GM12878 (cell line): ENCODE measurements around the gene WSCD1. TPM values are rescaled to one million over a fixed set of nuclear protein-coding genes. Genes with fewer than 3 reads are reported as not detected.

Experiments
- ATAC-seq: fragments of 200-7000 bp; cut with Tn5 transposase; 3 replicates; pipeline ENCODE4 v1.9.1; 2020; ENCODE audit warnings: mild to moderate bottlenecking, moderate library complexity
- BruUV-seq: library from RNA; stranded (reverse); fragments of 400-500 nt; replicated peaks from 2 replicates; lab custom pipeline; 2021; lab: Mats Ljungman, UMichigan
- CTCF ChIA-PET: fragments of 300-600 bp; sonication (Branson Sonifier 250); formaldehyde crosslinking; extraction: SDS; loops from one replicate; lab custom pipeline; 2021; ENCODE audit warnings: inconsistent platforms; lab: Yijun Ruan, JAX
- POLR2A ChIA-PET: fragments of 350-600 bp; formaldehyde crosslinking; extraction: SDS; loops from one replicate; lab custom pipeline; 2021; ENCODE audit warnings: inconsistent platforms; lab: Charles Lee
- RAD21 ChIA-PET: fragments of 300-600 bp; sonication (Branson Sonifier 250); formaldehyde crosslinking; loops from one replicate; lab custom pipeline; 2023; ENCODE audit warnings: antibody characterized with exemption; ENCODE audit not compliant: unreplicated experiment; lab: Charles Lee
- SMC1A ChIA-PET: fragments of 300-600 bp; sonication (Branson Sonifier 250); formaldehyde crosslinking; loops from one replicate; lab custom pipeline; 2023; ENCODE audit not compliant: unreplicated experiment, uncharacterized antibody; lab: Charles Lee
- DNase-seq: peaks from one replicate; pipeline ENCODE4 v3.0.0-alpha.2; 2011; ENCODE audit warnings: low read depth, low spot score
- FAIRE-seq: peaks from 3 replicates; lab custom pipeline; 2011; peaks lifted over from hg19 to GRCh38; lab: Jason Lieb, UNC
- H2AFZ ChIP-seq: 2 replicates; pipeline ENCODE4 v1.6.0; 2011; ENCODE audit warnings: low read depth, low read length, control low read depth; ENCODE audit not compliant: control insufficient read depth
- H3K27ac ChIP-seq: 2 replicates; pipeline ENCODE4 v1.5.1; 2011; ENCODE audit warnings: control low read depth; ENCODE audit not compliant: control insufficient read depth, insufficient read depth
- H3K27me3 ChIP-seq, 2 experiments: replicated peaks in 1 of 2; 2 replicates each; pipeline versions ENCODE4 v1.6.0 to v1.6.1; 2011; ENCODE audit warnings: low read length in 1 of 2; ENCODE audit not compliant: control insufficient read depth in 2 of 2, insufficient read depth in 2 of 2
- H3K36me3 ChIP-seq, 2 experiments: 2 replicates each; pipeline ENCODE4 v1.5.1; 2011; ENCODE audit warnings: low read length in 1 of 2; ENCODE audit not compliant: control insufficient read depth in 2 of 2, insufficient read depth in 2 of 2
- H3K4me1 ChIP-seq: 2 replicates; pipeline ENCODE4 v1.6.1; 2011; ENCODE audit warnings: mild to moderate bottlenecking, low read length, moderate library complexity, mixed read lengths; ENCODE audit not compliant: control insufficient read depth, insufficient read depth
- H3K4me2 ChIP-seq: 2 replicates; pipeline ENCODE4 v1.6.0; 2011; ENCODE audit warnings: control low read depth; ENCODE audit not compliant: control insufficient read depth, insufficient read depth
- H3K4me3 ChIP-seq: fragments of 200-600 bp; sonication (generic); 2 replicates; pipeline ENCODE4 v1.5.1; 2016
- H3K79me2 ChIP-seq: 2 replicates; pipeline ENCODE4 v1.6.0; 2011; ENCODE audit warnings: low read length; ENCODE audit not compliant: control insufficient read depth, insufficient read depth
- H3K9ac ChIP-seq: 2 replicates; pipeline ENCODE4 v1.8.0; 2011; ENCODE audit warnings: low read length, control low read depth, mixed read lengths; ENCODE audit not compliant: control insufficient read depth, insufficient read depth
- H3K9me3 ChIP-seq: replicated peaks from 3 replicates; pipeline ENCODE4 v1.5.1; 2011; ENCODE audit warnings: mild to moderate bottlenecking, low read length; ENCODE audit not compliant: control insufficient read depth, insufficient read depth
- H4K20me1 ChIP-seq: 2 replicates; pipeline ENCODE4 v1.6.0; 2011; ENCODE audit not compliant: control insufficient read depth, insufficient read depth
- CHD1 ChIP-seq: IDR thresholded peaks from 2 replicates; pipeline ENCODE4 v1.6.1; 2012; ENCODE audit warnings: low read depth, low read length, improper control_type of control experiment
- HCFC1 ChIP-seq: fragments of 150-350 bp; IDR thresholded peaks from 2 replicates; pipeline ENCODE4 v1.6.1; 2014; ENCODE audit warnings: low read length
- NFXL1 ChIP-seq: fragments of 450-650 bp; IDR thresholded peaks from 2 replicates; pipeline ENCODE4 v1.6.1; 2017; ENCODE audit warnings: antibody characterized with exemption, mild to moderate bottlenecking, borderline replicate concordance
- SIN3A ChIP-seq: IDR thresholded peaks from 2 replicates; pipeline ENCODE4 v1.6.1; 2012; ENCODE audit warnings: low read depth, low read length, improper control_type of control experiment
- WGBS: methylation state at CpG from one replicate; pipeline ENCODE4 v1.1.6; 2016; ENCODE audit warnings: low lambda C conversion rate; ENCODE audit not compliant: insufficient replicate concordance, insufficient coverage; ENCODE audit errors: missing lambda C conversion rate; 5-methylcytosine and 5-hydroxymethylcytosine counted together
- in situ Hi-C: fragments of 300-500 bp; cut with MboI; formaldehyde crosslinking; loops from 9 replicates; pipeline ENCODE4 v1.14.3; 2018; ENCODE audit warnings: mixed read lengths
- intact Hi-C: fragments of 100-400 bp; cut with micrococcal nuclease; formaldehyde crosslinking; loops from one replicate; pipeline ENCODE4 v1.14.2; 2022; ENCODE audit not compliant: unreplicated experiment
- polyA plus RNA-seq, 11 experiments: library from polyadenylated mRNA; depleted of rRNA in 4 of 11; unstranded in 6 of 11; stranded (reverse) in 5 of 11; fragments of >200 nt; fragmentation: Nextera tagmentation in 4 of 11; fragmentation: Illumina TruSeq in 1 of 11; extraction: Ambion mirVana in 4 of 11; extraction: Trizol in 1 of 11; gene quantifications; 1 replicate in 1 of 11; 2 replicates in 10 of 11; pipeline versions ENCODE4 v1.2.1 to v1.2.3, GENCODE V29; 2011 to 2016; ENCODE audit warnings: inconsistent platforms in 2 of 11, missing spikeins in 2 of 11, low read depth in 1 of 11
- total RNA-seq, 4 experiments: library from RNA; depleted of rRNA in 3 of 4; stranded (reverse); fragments of >200 nt in 3 of 4; fragmentation: Illumina TruSeq in 1 of 4; extraction: Trizol in 1 of 4; gene quantifications; 2 replicates each; pipeline versions ENCODE4 v1.2.1 to v1.2.3, GENCODE V29; 2013 to 2021
- TF ChIP-seq, protein P1 (sequence below): IDR thresholded peaks from 2 replicates; pipeline ENCODE4 v1.6.1; 2011; ENCODE audit warnings: low read depth, low read length, improper control_type of control experiment, borderline replicate concordance
- TF ChIP-seq, protein P2 (sequence below): fragments of 450-650 bp; IDR thresholded peaks from 2 replicates; pipeline ENCODE4 v1.6.1; 2017; ENCODE audit warnings: antibody characterized with exemption, mild to moderate bottlenecking, moderate library complexity
- TF ChIP-seq, protein P3 (sequence below): fragments of 450-650 bp; formaldehyde crosslinking; IDR thresholded peaks from 2 replicates; pipeline ENCODE4 v1.4.0; 2022; ENCODE audit warnings: mild to moderate bottlenecking, moderate library complexity
- TF ChIP-seq, protein P4 (sequence below): fragments of 150-350 bp; IDR thresholded peaks from 2 replicates; pipeline ENCODE4 v1.6.1; 2014; ENCODE audit warnings: mild to moderate bottlenecking, low read depth, low read length
- TF ChIP-seq, protein P5 (sequence below): fragments of 450-650 bp; IDR thresholded peaks from 2 replicates; pipeline ENCODE4 v1.6.1; 2016; ENCODE audit warnings: mild to moderate bottlenecking, moderate library complexity, borderline replicate concordance

Gene WSCD1
- total and polyA plus RNA-seq, 10 of the 15 experiments (the other 5 are each of a cell fraction or from before 2014, with no cell fraction given) = 0.01 to 0.16 TPM; not detected in 8

DNA sequence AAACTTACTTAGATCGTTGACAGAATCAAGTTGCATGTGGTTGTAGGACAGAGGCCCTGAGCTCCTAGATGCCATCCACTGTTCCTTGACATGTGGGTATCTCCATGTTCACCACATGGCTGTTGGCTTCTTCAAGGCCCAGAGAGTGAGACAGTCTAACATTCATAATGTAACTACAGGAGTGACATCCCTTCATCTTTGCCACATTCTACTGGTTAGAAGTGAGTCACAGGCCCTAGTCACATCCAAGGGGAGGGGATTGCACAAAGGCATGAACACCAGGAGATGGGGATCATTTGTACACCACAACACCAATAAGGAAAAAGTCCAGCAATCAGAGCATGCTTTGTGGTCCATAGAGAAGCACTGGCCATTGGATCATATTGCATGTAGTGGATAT is 56.6 kb downstream of the WSCD1 start:
- Histone ChIP-seq H3K4me3 (no peak overlapping the region), H4K20me1 (no peaks in the 10 kb centered on the region), H3K27me3 (no peaks in the 10 kb centered on the region), H3K79me2 (no peaks in the 10 kb centered on the region), H3K9ac (no peak overlapping the region), H3K36me3 (no peaks in the 10 kb centered on the region), H3K4me1 (no peaks in the 10 kb centered on the region), H3K9me3 (peaks cover 2% of the 10 kb centered on the region; the same call in 1 of the 3 replicates), H3K27ac (no peak overlapping the region), H3K4me2 (no peak overlapping the region), H2AFZ (no peak overlapping the region)
- ChIA-PET CTCF (interaction anchor here (1.2 kb wide), 1 partner anchor 9 kb away, joined by 4 read pairs; no protein-coding TSS in a partner anchor), SMC1A (no interaction called here), RAD21 (no interaction called here), POLR2A (no interaction called here)
- FAIRE-seq (no peak), ATAC-seq (no peak), DNase-seq (no peak)
- intact Hi-C loops (no loop called here), in situ Hi-C loops (no loop called here)
- WGBS = 65% methylated on average over 1 of the region's 1 CpG
- TF ChIP-seq CHD1 (no peak), NFXL1 (no peak), HCFC1 (no peak), SIN3A (no peak)
- TF ChIP-seq, protein P1, sequence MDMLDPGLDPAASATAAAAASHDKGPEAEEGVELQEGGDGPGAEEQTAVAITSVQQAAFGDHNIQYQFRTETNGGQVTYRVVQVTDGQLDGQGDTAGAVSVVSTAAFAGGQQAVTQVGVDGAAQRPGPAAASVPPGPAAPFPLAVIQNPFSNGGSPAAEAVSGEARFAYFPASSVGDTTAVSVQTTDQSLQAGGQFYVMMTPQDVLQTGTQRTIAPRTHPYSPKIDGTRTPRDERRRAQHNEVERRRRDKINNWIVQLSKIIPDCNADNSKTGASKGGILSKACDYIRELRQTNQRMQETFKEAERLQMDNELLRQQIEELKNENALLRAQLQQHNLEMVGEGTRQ = no peak
- TF ChIP-seq, protein P2, sequence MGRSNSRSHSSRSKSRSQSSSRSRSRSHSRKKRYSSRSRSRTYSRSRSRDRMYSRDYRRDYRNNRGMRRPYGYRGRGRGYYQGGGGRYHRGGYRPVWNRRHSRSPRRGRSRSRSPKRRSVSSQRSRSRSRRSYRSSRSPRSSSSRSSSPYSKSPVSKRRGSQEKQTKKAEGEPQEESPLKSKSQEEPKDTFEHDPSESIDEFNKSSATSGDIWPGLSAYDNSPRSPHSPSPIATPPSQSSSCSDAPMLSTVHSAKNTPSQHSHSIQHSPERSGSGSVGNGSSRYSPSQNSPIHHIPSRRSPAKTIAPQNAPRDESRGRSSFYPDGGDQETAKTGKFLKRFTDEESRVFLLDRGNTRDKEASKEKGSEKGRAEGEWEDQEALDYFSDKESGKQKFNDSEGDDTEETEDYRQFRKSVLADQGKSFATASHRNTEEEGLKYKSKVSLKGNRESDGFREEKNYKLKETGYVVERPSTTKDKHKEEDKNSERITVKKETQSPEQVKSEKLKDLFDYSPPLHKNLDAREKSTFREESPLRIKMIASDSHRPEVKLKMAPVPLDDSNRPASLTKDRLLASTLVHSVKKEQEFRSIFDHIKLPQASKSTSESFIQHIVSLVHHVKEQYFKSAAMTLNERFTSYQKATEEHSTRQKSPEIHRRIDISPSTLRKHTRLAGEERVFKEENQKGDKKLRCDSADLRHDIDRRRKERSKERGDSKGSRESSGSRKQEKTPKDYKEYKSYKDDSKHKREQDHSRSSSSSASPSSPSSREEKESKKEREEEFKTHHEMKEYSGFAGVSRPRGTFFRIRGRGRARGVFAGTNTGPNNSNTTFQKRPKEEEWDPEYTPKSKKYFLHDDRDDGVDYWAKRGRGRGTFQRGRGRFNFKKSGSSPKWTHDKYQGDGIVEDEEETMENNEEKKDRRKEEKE = no peak
- TF ChIP-seq, protein P3, sequence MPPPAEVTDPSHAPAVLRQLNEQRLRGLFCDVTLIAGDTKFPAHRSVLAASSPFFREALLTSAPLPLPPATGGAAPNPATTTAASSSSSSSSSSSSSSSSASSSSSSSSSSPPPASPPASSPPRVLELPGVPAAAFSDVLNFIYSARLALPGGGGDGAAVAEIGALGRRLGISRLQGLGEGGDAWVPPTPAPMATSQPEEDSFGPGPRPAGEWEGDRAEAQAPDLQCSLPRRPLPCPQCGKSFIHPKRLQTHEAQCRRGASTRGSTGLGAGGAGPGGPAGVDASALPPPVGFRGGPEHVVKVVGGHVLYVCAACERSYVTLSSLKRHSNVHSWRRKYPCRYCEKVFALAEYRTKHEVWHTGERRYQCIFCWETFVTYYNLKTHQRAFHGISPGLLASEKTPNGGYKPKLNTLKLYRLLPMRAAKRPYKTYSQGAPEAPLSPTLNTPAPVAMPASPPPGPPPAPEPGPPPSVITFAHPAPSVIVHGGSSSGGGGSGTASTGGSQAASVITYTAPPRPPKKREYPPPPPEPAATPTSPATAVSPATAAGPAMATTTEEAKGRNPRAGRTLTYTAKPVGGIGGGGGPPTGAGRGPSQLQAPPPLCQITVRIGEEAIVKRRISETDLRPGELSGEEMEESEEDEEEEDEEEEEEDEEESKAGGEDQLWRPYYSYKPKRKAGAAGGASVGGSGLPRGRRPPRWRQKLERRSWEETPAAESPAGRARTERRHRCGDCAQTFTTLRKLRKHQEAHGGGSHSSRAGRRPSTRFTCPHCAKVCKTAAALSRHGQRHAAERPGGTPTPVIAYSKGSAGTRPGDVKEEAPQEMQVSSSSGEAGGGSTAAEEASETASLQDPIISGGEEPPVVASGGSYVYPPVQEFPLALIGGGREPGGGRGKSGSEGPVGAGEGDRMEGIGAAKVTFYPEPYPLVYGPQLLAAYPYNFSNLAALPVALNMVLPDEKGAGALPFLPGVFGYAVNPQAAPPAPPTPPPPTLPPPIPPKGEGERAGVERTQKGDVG (CRISPR knock-in tag) = no peak
- TF ChIP-seq, protein P4, sequence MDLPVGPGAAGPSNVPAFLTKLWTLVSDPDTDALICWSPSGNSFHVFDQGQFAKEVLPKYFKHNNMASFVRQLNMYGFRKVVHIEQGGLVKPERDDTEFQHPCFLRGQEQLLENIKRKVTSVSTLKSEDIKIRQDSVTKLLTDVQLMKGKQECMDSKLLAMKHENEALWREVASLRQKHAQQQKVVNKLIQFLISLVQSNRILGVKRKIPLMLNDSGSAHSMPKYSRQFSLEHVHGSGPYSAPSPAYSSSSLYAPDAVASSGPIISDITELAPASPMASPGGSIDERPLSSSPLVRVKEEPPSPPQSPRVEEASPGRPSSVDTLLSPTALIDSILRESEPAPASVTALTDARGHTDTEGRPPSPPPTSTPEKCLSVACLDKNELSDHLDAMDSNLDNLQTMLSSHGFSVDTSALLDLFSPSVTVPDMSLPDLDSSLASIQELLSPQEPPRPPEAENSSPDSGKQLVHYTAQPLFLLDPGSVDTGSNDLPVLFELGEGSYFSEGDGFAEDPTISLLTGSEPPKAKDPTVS = no peak
- TF ChIP-seq, protein P5, sequence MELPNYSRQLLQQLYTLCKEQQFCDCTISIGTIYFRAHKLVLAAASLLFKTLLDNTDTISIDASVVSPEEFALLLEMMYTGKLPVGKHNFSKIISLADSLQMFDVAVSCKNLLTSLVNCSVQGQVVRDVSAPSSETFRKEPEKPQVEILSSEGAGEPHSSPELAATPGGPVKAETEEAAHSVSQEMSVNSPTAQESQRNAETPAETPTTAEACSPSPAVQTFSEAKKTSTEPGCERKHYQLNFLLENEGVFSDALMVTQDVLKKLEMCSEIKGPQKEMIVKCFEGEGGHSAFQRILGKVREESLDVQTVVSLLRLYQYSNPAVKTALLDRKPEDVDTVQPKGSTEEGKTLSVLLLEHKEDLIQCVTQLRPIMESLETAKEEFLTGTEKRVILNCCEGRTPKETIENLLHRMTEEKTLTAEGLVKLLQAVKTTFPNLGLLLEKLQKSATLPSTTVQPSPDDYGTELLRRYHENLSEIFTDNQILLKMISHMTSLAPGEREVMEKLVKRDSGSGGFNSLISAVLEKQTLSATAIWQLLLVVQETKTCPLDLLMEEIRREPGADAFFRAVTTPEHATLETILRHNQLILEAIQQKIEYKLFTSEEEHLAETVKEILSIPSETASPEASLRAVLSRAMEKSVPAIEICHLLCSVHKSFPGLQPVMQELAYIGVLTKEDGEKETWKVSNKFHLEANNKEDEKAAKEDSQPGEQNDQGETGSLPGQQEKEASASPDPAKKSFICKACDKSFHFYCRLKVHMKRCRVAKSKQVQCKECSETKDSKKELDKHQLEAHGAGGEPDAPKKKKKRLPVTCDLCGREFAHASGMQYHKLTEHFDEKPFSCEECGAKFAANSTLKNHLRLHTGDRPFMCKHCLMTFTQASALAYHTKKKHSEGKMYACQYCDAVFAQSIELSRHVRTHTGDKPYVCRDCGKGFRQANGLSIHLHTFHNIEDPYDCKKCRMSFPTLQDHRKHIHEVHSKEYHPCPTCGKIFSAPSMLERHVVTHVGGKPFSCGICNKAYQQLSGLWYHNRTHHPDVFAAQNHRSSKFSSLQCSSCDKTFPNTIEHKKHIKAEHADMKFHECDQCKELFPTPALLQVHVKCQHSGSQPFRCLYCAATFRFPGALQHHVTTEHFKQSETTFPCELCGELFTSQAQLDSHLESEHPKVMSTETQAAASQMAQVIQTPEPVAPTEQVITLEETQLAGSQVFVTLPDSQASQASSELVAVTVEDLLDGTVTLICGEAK = no peak
- BruUV-seq = no TSS peak
